Measurements from ENCODE around the gene TRAPPC11.
"Not testable (repeated sequence)": the region's sequence is repeated elsewhere in the genome, so short reads cannot be mapped to it uniquely, and the experiment has no call there.

The TRAPPC11 gene

GRCh38 chr4:183718876-183719275, 59.8 kb downstream of the TRAPPC11 start:
- in situ Hi-C loops (cut with HindIII; ENCODE audit: low sequenced_read_pairs), result no loop called here

GRCh38 chr4:183721207-183722081, 62.4 kb downstream of the TRAPPC11 start:
- in situ Hi-C loops (cut with HindIII; ENCODE audit: low sequenced_read_pairs), result no loop called here

DNA sequence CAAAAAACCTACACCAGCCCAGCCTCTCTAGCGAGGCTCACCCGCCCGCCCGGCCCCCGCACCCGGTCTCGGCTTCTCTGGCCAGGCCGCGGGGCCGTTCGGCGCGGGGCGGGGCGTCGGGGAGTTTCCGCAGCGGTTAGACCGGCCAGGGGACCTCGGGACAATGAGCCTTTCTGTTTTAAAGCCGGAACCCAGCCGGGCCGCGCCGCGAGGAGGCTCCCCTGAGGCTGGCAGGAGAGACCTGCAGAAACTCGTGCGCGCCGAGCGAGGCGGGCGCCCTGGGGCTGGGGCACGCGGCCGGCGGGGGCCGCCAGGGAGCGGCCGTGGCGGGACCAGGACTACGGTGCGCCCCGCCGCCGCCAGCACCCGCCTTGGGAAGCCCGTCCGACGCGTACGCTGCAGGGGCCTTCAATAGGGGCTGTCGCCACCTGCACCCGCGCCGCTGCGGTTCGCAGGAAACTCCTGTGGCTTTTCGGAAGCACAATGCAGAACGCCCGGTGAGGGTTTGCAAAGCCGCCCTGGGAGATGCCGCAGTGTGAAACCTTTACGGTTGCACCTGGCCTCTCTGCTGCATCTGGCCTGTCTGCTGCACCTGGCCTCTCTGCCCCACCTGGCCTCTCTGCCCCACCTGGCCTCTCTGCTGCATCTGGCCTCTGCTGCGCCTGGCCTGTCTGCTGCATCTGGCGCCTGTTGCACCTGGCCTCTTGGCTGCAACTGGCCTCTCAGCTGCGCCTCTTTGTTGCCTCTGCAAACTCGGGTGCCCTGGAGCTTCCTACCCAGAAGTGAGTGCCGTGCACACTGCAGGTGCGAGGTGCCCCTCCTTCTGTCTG, 63.9 kb downstream of the TRAPPC11 start:
- in situ Hi-C loops (cut with HindIII; ENCODE audit: low sequenced_read_pairs), result no loop called here

DNA sequence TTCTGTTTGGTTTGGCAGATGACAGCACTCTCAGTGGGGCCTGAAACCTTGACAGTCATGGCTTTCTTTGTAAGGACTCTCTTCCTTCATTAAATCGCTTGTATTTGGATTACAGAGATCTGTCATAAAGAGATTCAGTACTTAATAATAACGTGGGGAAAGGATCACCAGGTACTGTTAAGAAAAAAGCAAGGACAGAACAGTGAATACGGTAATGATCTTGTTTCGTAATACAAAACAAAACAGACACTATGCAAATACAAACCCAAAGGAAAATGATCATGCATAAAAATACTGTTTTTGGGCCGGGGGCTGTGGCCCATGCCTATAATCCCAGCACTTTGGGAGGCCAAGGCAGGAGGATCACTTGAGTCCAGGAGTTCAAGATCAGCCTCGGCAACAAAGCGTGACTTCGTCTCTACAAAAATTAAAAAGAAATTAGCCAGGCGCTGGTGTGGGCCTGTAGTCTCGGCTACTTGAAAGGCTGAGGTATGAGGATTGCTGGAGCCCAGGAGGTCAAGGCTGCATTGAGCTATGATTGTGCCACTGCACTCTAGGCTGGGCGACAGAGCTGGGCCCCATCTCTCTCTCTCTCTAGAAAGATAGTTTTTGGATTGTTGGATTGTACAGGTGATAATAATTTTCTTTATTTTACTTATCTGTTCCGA, 64.6 kb downstream of the TRAPPC11 start:
- in situ Hi-C loops (cut with HindIII; ENCODE audit: low sequenced_read_pairs), result no loop called here

GRCh38 chr4:183725585-183725984, 66.5 kb downstream of the TRAPPC11 start:
- in situ Hi-C loops (cut with HindIII; ENCODE audit: low sequenced_read_pairs), result not testable (repeated sequence)

DNA sequence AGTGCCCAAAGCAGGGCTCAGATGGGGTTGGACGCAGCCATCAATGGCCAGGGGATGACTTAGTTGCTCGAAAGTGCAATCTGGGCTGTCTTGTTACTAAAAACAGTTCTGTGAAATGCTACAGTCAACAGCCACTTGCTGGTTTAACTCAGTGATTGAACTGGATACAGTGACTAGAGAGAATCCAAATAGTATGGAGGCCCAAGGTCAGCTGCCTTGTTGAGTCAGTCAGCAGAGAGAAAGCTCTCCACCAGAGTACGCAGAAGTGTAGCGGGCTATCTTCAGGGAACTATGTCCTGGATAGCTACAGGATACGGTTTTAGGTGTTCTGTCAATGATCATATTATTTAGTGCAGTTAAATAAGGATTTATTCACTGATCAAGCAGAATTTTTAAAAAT, 68.4 kb downstream of the TRAPPC11 start:
- in situ Hi-C loops (cut with HindIII; ENCODE audit: low sequenced_read_pairs), result no loop called here

DNA sequence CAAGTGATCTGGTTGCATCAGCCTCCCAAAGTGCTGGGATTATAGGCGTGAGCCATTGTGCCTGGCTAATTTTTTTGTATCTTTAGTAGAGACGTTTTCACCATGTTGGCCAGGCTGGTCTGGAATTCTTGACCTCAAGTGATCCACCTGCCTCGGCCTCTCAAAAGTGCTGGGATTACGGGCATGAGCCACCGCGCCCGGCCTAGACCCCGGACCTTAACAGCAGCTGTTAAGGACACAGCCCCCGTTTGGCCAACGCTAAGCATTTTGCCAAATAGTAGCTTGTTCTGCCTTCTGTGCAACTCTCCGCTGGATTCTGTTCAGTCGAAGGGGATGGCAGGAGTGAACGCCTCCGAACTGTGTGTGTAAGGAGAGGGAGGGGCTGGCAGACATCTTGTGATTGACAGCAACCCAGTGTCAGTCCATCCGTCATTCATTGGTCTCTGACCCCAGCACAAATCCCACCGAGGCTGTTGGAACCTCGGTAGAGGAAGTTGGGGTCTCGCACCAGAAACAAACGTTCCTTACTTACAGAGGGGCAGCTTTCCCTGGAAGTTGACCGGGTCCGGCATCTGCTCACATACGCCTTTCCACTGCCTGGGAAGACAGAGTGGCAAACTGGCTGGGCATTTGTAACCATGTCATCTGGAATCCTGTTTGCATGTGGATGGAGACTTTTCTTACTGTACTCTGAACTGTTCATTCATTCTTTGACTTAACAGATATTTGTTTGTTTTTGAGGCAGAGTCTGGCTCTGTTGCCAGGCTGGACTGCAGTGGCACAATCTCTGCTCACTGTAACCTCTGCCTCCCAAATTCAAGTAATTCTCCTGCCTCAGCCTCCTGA, 69.4 kb downstream of the TRAPPC11 start:
- in situ Hi-C loops (cut with HindIII; ENCODE audit: low sequenced_read_pairs), result no loop called here

DNA sequence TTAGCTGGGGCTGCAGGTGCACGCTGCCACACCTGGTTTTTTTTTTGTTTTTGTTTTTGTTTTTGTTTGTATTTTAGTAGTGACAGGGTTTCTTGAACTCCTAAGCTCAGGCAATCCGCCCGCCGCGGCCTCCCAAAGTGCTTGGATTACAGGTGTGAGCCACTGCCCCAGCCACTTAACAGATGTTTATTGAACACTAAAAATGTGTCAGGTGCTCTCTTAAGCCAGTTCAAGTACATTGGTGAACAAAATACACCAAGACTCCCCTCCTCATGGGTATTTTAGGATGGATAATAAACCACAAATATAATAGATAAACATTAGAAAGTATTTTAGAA, 69.9 kb downstream of the TRAPPC11 start:
- in situ Hi-C loops (cut with HindIII; ENCODE audit: low sequenced_read_pairs), result no loop called here

- in situ Hi-C loops (cut with HindIII; ENCODE audit: low sequenced_read_pairs), result no loop called here
These were observed 70.6 kb downstream of the TRAPPC11 start for GRCh38 chr4:183729430-183730328.

DNA sequence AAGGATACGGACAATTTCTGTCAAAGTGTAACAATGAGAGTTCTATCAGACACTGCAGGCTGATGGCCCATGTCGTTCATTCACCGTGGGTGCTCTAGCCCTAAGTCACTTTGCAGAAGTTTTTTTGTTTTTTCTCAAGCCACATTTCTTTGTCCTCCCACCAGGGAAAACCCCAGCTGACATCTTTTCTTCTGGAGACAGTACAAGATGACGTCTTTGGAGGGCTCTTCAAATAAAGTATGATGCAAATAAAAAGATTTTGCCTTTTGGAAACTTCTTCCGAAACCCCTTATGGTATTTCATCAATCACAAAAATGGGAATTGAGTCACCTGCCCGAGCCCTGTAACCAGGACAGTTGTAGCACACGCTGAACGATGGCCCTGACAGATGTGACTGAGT, 73.2 kb downstream of the TRAPPC11 start:
- in situ Hi-C loops (cut with HindIII; ENCODE audit: low sequenced_read_pairs), result no loop called here

GRCh38 chr4:183733181-183733580, 74.1 kb downstream of the TRAPPC11 start:
- in situ Hi-C loops (cut with HindIII; ENCODE audit: low sequenced_read_pairs), result no loop called here

GRCh38 chr4:183738081-183738673, 79.1 kb downstream of the TRAPPC11 start:
- in situ Hi-C loops (cut with HindIII; ENCODE audit: low sequenced_read_pairs), result no loop called here

DNA sequence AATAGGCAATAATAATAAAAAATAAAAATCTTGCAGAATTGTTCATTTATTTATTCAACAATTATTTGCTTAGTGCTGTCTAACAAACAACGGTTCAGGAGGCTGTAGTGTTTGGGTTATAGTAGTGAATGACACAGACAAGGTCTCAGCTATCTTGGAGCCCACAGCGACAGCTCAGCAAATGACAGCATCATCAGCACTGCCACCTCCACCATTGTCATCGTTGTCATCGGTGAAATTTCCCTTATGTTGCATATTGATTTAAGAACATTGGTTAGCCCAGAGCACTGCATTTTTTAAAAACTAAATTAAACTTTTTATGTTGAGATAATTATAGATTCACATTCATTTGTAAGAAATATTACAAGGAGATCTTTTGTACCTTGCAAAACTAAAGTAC, 79.9 kb downstream of the TRAPPC11 start:
- in situ Hi-C loops (cut with HindIII; ENCODE audit: low sequenced_read_pairs), result no loop called here

GRCh38 chr4:183746305-183747229, 87.5 kb downstream of the TRAPPC11 start:
- in situ Hi-C loops (cut with HindIII; ENCODE audit: low sequenced_read_pairs), result no loop called here

GRCh38 chr4:183747380-183747779, 88.3 kb downstream of the TRAPPC11 start:
- in situ Hi-C loops (cut with HindIII; ENCODE audit: low sequenced_read_pairs), result no loop called here

DNA sequence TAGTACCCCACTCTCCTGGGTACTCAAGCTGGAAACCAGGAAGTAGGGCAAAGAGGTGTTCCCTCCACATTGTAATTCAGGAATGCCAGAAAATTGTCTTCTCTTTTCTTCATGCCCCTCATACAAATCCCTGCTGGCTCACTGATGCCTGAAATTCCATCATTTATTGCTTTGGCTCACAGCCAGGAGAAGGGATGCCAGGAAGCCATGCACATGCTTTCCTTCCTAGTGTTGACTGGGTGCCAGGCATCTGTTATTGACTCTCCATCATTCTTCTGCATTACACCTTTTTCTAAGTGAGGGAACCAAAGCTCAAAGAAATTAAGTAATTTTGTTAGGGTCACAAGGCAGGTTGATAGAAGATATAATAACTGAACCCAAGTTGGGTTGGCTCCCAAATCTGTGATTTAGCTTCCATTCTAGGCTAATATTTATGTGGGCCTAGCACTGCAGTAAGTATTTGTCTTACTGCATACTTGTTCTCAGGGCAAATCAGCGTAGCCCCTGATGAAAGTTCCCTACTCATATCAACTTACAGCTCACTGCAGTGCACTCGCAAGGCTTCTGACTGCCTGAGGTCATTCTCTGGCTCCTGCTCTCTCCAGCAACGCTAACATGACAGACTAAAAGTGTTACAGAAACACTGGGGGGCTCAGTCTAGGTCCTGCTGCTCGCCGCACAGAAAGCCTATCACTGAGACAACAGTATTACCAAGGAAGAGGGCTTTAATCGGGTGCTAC, 89.0 kb downstream of the TRAPPC11 start:
- in situ Hi-C loops (cut with HindIII; ENCODE audit: low sequenced_read_pairs), result no loop called here

DNA sequence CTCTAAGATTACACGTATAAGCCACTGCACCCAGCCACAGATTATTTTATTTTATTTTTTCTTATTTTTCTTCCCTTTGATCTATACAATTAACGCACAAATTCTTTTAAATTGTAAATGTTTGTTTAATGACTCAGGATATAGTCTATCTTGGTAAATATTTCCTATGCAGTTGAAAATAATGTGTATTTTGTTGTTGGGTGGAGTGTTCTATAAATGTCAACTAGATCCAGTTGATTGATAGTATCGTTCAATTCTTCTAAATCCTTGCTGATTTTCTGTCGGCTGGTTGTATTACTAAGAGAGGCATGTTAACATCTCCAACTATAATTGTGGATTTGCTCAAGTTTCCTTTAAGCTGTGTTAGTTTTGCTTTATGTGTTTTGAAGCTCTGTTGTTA, 92.0 kb downstream of the TRAPPC11 start:
- in situ Hi-C loops (cut with HindIII; ENCODE audit: low sequenced_read_pairs), result no loop called here

DNA sequence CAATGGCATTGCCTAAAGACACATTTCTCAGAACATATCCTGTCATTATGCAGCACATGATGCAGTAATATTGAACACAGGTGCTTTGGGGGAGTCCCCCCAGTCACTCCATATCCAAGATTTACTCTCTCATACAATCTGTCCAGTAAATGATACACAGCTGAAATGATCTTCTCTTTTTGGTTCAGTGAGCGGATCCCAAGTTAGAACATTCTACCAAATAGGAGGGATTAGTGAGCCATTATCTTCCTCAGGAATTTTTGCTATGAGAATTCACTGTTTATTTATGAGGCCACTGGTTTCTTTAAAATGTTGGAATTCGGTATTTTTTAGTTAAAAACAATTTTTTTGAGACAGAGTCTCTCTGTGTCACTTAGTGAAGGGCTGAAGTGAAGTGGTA, 96.5 kb downstream of the TRAPPC11 start:
- in situ Hi-C loops (cut with HindIII; ENCODE audit: low sequenced_read_pairs), result no loop called here

Data from DLD1 (cell line).